ENCODE measurements around the gene SHBG.

SHBG gene

GRCh38 chr17:7655541-7655840 lies 25.6 kb downstream of the SHBG start:
- Histone ChIP-seq H3K36me3 (ENCODE audit: control insufficient read depth, insufficient read depth, low read length) (no peaks in the 10 kb centered on the region), H3K4me3 (ENCODE audit: low read length) (no peak overlapping the region), H3K4me1 (ENCODE audit: control insufficient read depth, insufficient read depth, low read length) (peaks cover 12% of the 10 kb centered on the region), H3K27me3 (ENCODE audit: control insufficient read depth, insufficient read depth, low read length) (peaks cover 38% of the 10 kb centered on the region), H3K9ac (ENCODE audit: low read length) (no peak overlapping the region), H3K9me3 (ENCODE audit: control insufficient read depth, low read length) (no peaks in the 10 kb centered on the region)

GRCh38 chr17:7656958-7657609 lies 27.1 kb downstream of the SHBG start:
- H3K9ac ChIP-seq (ENCODE audit: low read length) = no peak overlapping the region

GRCh38 chr17:7667656-7668406 lies 37.9 kb downstream of the SHBG start:
- Histone ChIP-seq H3K36me3 (ENCODE audit: control insufficient read depth, insufficient read depth, low read length) (no peaks in the 10 kb centered on the region), H3K9me3 (ENCODE audit: control insufficient read depth, low read length) (no peaks in the 10 kb centered on the region), H3K4me3 (ENCODE audit: low read length) (no peak overlapping the region), H3K27me3 (ENCODE audit: control insufficient read depth, insufficient read depth, low read length) (no peaks in the 10 kb centered on the region), H3K4me1 (ENCODE audit: control insufficient read depth, insufficient read depth, low read length) (peaks cover 3% of the 10 kb centered on the region), H3K9ac (ENCODE audit: low read length) (no peak overlapping the region)

More at GRCh38 chr17:7656958-7657609, 27.1 kb downstream of the SHBG start:
- no peaks in the 10 kb centered on the region for H3K36me3 ChIP-seq (ENCODE audit: control insufficient read depth, insufficient read depth, low read length)
- peaks cover 22% of the 10 kb centered on the region for H3K27me3 ChIP-seq (ENCODE audit: control insufficient read depth, insufficient read depth, low read length)
- H3K4me1 ChIP-seq (ENCODE audit: control insufficient read depth, insufficient read depth, low read length) = no peaks in the 10 kb centered on the region
- no peak overlapping the region for H3K4me3 ChIP-seq (ENCODE audit: low read length)
- no peaks in the 10 kb centered on the region for H3K9me3 ChIP-seq (ENCODE audit: control insufficient read depth, low read length)

- Histone ChIP-seq H3K4me1 (ENCODE audit: control insufficient read depth, insufficient read depth, low read length) (peaks cover 3% of the 10 kb centered on the region), H3K9ac (ENCODE audit: low read length) (no peak overlapping the region), H3K27me3 (ENCODE audit: control insufficient read depth, insufficient read depth, low read length) (no peaks in the 10 kb centered on the region), H3K36me3 (ENCODE audit: control insufficient read depth, insufficient read depth, low read length) (peaks cover under 1% of the 10 kb centered on the region), H3K9me3 (ENCODE audit: control insufficient read depth, low read length) (no peaks in the 10 kb centered on the region), H3K4me3 (ENCODE audit: low read length) (no peak overlapping the region)
Observed at GRCh38 chr17:7668482-7668881, 38.5 kb downstream of the SHBG start.

DNA sequence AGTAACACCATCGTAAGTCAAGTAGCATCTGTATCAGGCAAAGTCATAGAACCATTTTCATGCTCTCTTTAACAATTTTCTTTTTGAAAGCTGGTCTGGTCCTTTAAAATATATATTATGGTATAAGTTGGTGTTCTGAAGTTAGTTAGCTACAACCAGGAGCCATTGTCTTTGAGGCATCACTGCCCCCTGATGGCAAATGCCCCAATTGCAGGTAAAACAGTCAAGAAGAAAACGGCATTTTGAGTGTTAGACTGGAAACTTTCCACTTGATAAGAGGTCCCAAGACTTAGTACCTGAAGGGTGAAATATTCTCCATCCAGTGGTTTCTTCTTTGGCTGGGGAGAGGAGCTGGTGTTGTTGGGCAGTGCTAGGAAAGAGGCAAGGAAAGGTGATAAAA lies 43.3 kb downstream of the SHBG start:
- no peaks in the 10 kb centered on the region for H3K27me3 ChIP-seq (ENCODE audit: control insufficient read depth, insufficient read depth, low read length)
- H3K9ac ChIP-seq (ENCODE audit: low read length) = no peak overlapping the region
- no peak overlapping the region for H3K4me3 ChIP-seq (ENCODE audit: low read length)
- no peaks in the 10 kb centered on the region for H3K9me3 ChIP-seq (ENCODE audit: control insufficient read depth, low read length)
- peaks cover 10% of the 10 kb centered on the region for H3K36me3 ChIP-seq (ENCODE audit: control insufficient read depth, insufficient read depth, low read length)
- H3K4me1 ChIP-seq (ENCODE audit: control insufficient read depth, insufficient read depth, low read length) = peaks cover 2% of the 10 kb centered on the region

DNA sequence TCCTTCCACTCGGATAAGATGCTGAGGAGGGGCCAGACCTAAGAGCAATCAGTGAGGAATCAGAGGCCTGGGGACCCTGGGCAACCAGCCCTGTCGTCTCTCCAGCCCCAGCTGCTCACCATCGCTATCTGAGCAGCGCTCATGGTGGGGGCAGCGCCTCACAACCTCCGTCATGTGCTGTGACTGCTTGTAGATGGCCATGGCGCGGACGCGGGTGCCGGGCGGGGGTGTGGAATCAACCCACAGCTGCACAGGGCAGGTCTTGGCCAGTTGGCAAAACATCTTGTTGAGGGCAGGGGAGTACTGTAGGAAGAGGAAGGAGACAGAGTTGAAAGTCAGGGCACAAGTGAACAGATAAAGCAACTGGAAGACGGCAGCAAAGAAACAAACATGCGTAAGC lies 45.0 kb downstream of the SHBG start:
- Histone ChIP-seq H3K9me3 (ENCODE audit: control insufficient read depth, low read length) (no peaks in the 10 kb centered on the region), H3K9ac (ENCODE audit: low read length) (no peak overlapping the region), H3K4me1 (ENCODE audit: control insufficient read depth, insufficient read depth, low read length) (peaks cover 2% of the 10 kb centered on the region), H3K27me3 (ENCODE audit: control insufficient read depth, insufficient read depth, low read length) (no peaks in the 10 kb centered on the region), H3K36me3 (ENCODE audit: control insufficient read depth, insufficient read depth, low read length) (peaks cover 10% of the 10 kb centered on the region), H3K4me3 (ENCODE audit: low read length) (no peak overlapping the region)

DNA sequence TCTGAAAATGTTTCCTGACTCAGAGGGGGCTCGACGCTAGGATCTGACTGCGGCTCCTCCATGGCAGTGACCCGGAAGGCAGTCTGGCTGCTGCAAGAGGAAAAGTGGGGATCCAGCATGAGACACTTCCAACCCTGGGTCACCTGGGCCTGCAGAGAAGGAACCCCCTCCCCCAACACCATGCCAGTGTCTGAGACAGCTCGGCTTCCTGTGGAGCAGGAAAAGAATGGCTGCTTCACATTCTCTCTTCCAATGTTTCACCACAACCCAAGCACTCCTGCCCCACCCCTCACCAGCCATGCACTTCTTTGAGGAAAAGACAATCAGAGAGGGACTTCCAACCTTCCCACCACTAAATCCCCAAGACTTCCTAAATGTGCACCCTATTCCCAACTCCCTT lies 46.6 kb downstream of the SHBG start:
- H3K27me3 ChIP-seq (ENCODE audit: control insufficient read depth, insufficient read depth, low read length) = no peaks in the 10 kb centered on the region

GRCh38 chr17:7677388-7678067 lies 47.6 kb downstream of the SHBG start:
- Histone ChIP-seq H3K27me3 (ENCODE audit: control insufficient read depth, insufficient read depth, low read length) (no peaks in the 10 kb centered on the region), H3K9me3 (ENCODE audit: control insufficient read depth, low read length) (no peaks in the 10 kb centered on the region), H3K36me3 (ENCODE audit: control insufficient read depth, insufficient read depth, low read length) (peaks cover 10% of the 10 kb centered on the region), H3K9ac (ENCODE audit: low read length) (no peak overlapping the region), H3K4me3 (ENCODE audit: low read length) (no peak overlapping the region), H3K4me1 (ENCODE audit: control insufficient read depth, insufficient read depth, low read length) (peaks cover 2% of the 10 kb centered on the region)

More for the DNA sequence above, 46.6 kb downstream of the SHBG start:
- Histone ChIP-seq H3K9me3 (ENCODE audit: control insufficient read depth, low read length) (no peaks in the 10 kb centered on the region), H3K36me3 (ENCODE audit: control insufficient read depth, insufficient read depth, low read length) (peaks cover 10% of the 10 kb centered on the region), H3K4me1 (ENCODE audit: control insufficient read depth, insufficient read depth, low read length) (peaks cover 2% of the 10 kb centered on the region), H3K9ac (ENCODE audit: low read length) (no peak overlapping the region), H3K4me3 (ENCODE audit: low read length) (no peak overlapping the region)
